Measurements from ENCODE around the gene SCN3A.

Gene SCN3A

DNA sequence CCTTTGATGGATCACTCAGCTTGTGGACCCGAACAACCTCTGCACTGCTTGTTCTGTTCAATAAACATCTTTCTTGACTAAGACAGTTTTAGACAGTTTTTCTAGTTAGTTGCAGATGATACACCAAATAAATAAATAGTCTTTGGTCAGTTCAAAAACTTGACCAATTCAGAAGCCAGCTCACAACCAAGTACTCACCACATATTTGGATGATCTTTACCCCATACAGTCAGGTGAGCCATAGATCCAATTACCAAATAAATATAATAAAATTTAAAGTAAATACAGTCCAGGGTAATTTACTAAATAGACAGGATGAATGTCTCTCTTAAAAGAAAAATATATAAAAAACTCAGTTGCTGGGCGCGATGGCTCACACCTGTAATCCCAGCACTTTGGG, 18.2 kb downstream of the SCN3A start:
- FAIRE-seq: no peak

- FAIRE-seq: no peak
Observed at GRCh38 chr2:165182029-165182428, 21.8 kb downstream of the SCN3A start.

GRCh38 chr2:165176780-165177179, 27.1 kb downstream of the SCN3A start:
- FAIRE-seq: no peak

DNA sequence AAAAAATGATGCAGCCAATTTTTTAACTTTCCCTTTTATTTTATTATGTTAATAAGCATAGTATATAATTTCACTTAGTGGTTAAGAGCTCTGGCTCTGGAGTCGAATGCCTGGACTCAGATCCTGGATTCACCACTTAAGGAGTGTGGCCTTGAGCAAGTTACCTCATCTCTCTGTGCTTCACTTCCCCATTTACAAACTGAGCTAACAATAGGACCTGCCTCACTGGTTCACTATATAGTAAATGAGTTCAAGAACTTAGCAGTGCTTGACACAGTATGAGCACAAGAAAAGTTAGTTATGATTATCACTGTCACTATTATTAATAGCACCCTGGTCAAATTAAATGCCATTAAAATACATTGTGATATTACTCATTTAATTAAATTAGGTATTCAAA, 30.6 kb downstream of the SCN3A start:
- no peak for FAIRE-seq

DNA sequence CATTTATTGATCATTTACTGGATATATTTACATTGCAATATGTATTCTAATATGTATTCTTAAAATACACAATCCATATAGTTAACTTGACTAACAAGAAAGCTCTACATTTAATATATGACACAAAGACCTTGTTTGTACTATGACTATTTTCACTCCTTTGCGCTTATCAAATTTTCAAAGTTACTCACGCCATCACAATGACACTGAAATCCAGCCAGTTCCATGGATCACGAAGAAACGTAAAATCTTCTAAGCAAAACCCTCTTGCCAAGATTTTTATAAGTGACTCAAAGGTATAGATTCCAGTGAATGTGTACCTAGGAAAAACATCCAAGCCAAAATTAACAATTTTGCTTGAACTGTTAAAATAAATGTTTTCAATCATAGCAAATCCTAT, 39.6 kb downstream of the SCN3A start:
- no peak for FAIRE-seq

GRCh38 chr2:165163761-165164160, 40.1 kb downstream of the SCN3A start:
- no peak for FAIRE-seq

- no peak for FAIRE-seq
Observed at GRCh38 chr2:165162466-165162865, 41.4 kb downstream of the SCN3A start.

- FAIRE-seq: no peak
Observed at GRCh38 chr2:165161510-165161909, 42.3 kb downstream of the SCN3A start.

- FAIRE-seq: no peak
Observed at GRCh38 chr2:165157160-165157559, 46.7 kb downstream of the SCN3A start.

GRCh38 chr2:165155152-165155551, 48.7 kb downstream of the SCN3A start:
- no peak for FAIRE-seq

- no peak for FAIRE-seq
Observed at GRCh38 chr2:165149439-165149838, 54.4 kb downstream of the SCN3A start.

GRCh38 chr2:165147186-165148045, 56.4 kb downstream of the SCN3A start:
- FAIRE-seq: no peak

GRCh38 chr2:165144315-165144714, 59.5 kb downstream of the SCN3A start:
- no peak for FAIRE-seq

DNA sequence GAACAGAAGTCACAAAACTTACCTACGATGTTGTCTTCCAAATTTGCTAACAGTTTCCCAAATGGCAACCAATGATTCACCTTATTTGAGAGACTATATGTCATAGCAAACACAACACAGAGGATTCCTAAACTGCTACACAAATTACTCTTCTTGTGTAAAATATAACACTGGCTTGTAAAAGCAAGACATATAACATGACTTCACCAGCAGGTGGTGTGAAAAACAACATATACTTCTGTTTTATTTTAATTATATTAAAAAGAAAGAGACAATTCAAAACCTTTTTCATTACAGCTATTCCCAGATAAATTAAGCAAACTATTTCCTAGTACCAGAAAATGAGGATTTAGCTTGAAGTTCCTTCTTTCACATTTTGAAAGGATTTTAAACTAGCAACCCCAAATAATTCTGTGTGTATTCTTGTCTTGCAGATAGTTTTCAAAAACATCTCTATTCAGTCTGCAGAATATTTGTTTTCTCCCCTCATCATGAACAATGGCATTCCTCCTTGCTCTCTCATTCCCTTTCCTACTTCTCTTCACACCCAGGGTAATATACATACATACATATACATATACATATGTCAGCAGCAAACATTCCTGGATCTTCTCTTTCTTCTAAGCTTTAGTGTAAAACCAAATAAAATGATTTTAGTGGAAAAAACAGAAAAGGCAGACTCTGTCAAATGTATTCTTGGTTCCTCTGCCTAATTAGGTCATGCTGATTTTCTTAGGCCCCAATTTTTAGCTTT, 62.1 kb downstream of the SCN3A start:
- FAIRE-seq: peak; percentile 86

DNA sequence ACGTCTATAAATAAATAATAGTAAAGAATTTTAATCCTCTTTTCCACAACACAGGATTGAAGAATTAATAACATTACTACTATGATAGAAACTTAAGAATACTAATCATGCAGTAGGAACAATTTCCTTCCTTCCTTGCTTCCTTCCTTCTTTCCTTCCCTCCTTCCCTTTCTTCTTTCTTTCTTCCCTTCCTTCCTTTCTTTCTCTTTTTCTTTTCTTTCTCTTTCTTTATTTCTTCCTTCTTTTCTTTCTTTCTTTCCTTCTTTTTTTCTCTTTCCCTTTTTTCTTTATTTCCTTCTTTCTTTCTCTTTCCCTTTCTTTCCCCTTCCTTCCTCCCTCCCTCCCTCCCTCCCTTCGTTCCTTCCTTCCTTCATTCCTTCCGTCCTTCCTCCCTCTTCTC, 77.6 kb downstream of the SCN3A start:
- FAIRE-seq: no peak

DNA sequence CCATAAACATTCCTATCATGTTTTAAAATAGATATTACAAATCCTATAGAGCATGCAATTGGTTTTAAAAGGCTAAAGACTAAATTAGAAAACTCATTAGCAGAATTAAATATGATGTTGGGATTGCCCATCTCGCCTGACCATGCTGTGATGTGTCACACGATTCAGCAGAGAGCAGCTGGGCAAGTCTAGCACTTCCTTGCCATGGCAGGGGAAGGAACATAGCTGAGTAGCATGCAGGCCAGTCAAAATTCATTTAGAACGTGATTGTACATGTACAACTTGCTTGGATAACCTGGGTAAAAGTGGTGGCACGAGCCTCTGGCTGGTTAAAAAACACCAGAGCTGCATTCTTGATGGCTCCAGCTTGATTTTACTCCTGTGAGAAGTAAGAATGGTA, 81.3 kb downstream of the SCN3A start:
- no peak for FAIRE-seq

GRCh38 chr2:165120740-165121467, 82.9 kb downstream of the SCN3A start:
- FAIRE-seq: no peak

DNA sequence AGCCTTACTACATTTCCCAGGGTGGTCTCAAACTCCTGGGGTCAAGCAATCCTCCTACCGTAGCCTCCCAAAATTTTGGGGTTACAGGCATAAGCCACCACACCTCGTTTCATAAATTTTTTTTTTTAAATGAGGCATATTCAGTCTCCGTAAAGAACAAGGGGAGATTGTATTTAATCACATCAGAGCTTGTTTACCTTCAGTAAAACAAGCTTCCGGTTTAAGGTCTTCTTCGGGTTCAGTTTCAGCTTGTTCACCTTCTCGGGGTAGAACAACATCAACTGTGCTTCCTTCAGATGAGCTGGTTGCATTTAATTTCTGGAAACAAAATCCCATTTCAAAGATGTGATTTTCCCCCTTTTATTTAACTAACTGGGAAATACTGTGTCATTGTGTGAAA, 88.6 kb downstream of the SCN3A start:
- FAIRE-seq: no peak

DNA sequence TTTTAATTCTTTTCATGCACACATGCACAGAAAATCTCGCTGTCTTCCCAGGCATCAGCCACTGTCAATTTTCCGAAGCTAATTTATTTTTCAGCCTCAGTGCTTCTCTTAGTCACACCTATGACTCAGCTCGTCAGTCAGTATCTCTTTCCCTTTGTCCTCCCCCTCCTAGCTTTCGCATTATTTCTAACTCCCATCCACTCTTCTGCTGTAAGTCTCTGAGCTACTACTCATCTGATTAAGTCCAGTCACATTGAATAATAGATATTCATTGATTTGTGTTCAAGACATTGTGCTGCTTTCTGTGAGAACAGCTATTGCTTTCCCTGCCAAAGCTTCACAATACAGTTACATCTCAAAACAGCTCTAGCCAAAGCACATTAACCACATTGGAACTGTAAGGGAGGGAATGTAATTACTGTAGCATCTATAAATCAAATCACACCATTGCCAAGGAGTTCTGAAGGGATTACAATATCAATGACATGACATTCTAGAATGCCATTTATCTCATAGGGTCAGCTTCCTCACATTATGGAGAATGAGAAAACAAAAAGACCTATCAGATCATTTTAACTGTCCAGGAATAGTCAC, 89.4 kb downstream of the SCN3A start:
- no peak for FAIRE-seq

DNA sequence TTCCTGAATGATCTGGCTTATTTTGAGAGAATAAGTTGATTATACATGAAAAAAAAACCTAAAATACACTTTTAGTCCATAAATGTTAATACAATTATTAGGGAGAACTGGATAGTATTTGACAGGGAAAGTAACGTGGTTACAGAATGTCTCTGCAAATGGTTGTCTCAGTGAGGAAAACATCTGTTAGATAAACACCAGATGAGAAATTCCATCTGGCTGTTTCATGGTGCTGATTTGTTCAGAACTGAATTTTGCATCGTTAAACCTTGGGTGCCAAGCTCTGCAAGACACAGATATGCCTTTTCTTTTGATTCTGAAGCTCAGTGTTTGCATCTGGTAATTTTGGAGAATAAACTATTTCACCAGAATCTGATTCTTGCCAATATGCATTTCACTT, 90.4 kb downstream of the SCN3A start:
- FAIRE-seq: no peak

GRCh38 chr2:165112789-165113188, 91.1 kb downstream of the SCN3A start:
- no peak for FAIRE-seq

- FAIRE-seq: no peak
Observed at GRCh38 chr2:165112133-165112573, 91.7 kb downstream of the SCN3A start.

GRCh38 chr2:165110394-165110793, 93.5 kb downstream of the SCN3A start:
- no peak for FAIRE-seq

All from TTC549 (cell line).